Measurements from ENCODE around the gene SULT1A2. TPM values are rescaled to one million over a fixed set of nuclear protein-coding genes. Genes with fewer than 3 reads are reported as not detected.
"Not testable (repeated sequence)": the region's sequence is repeated elsewhere in the genome, so short reads cannot be mapped to it uniquely, and the experiment has no call there.

The SULT1A2 gene
- total and polyA plus RNA-seq, 11 donors = 0.37 to 2.4 (median 0.70) TPM

GRCh38 chr16:28623172-28623711 lies 26.4 kb upstream of the SULT1A2 start:
- ATAC-seq (peak; percentile 42 to 91 (median 84)), DNase-seq (peak in 3 of 5 donors; percentile 49 to 76 (median 51))
- 1 to 16% (median 5%) methylated on average over 35 to 68 of the region's 68 CpGs for WGBS, 4 donors
- Histone ChIP-seq H3K4me1 (peaks cover 0 to 12% (median 0%) of the 10 kb centered on the region in 12 donors), H3K27ac (peak overlapping the region in 10 of 12 donors; percentile 32 to 68 (median 48)), H3K27me3 (peaks cover 0 to 6% (median 0%) of the 10 kb centered on the region in 9 donors), H3K4me3 (peak overlapping the region; percentile 19 to 64 (median 52)), H3K9me3 (no peaks in the 10 kb centered on the region), H3K36me3 (peaks cover 0 to 13% (median 0%) of the 10 kb centered on the region in 9 donors)
- TF ChIP-seq POLR2A (IDR thresholded peaks at IDR 0.05) (no peak), CTCF (IDR thresholded peaks at IDR 0.05) (no peak)
- intact Hi-C loops (cut with DNase I) = loop anchor here in 1 of 10 donors (5.0 kb wide), 1 partner anchor 351 kb away; no protein-coding TSS in a partner anchor

- not testable (repeated sequence) for H3K27me3 ChIP-seq, DNase-seq, H3K9me3 ChIP-seq
- Histone ChIP-seq H3K27ac (peak overlapping the region in 8 of 12 donors; percentile 37 to 68 (median 54)), H3K4me1 (peaks cover 0 to 12% (median 0%) of the 10 kb centered on the region in 12 donors), H3K36me3 (peaks cover 0 to 13% (median 0%) of the 10 kb centered on the region in 9 donors), H3K4me3 (peak overlapping the region; percentile 19 to 64 (median 52))
- ATAC-seq = peak in 3 of 4 donors; percentile 34 to 43 (median 41)
- intact Hi-C loops (cut with DNase I) = loop anchor here in 1 of 10 donors (5.0 kb wide), 1 partner anchor 350 kb away; no protein-coding TSS in a partner anchor
- 46 to 71% (median 51%) methylated on average over 15 to 24 of the region's 24 CpGs for WGBS, 4 donors
Measured at GRCh38 chr16:28622532-28623171, 25.8 kb upstream of the SULT1A2 start.

GRCh38 chr16:28621481-28622155 lies 24.8 kb upstream of the SULT1A2 start:
- no peak overlapping the region for H3K27ac ChIP-seq
- peaks cover 0 to 6% (median 0%) of the 10 kb centered on the region in 9 donors for H3K27me3 ChIP-seq
- 66 to 76% (median 70%) methylated on average over 7 of the region's 7 CpGs for WGBS, 4 donors
- H3K4me3 ChIP-seq = no peak overlapping the region
- peaks cover 0 to 13% (median 0%) of the 10 kb centered on the region in 9 donors for H3K36me3 ChIP-seq
- no peaks in the 10 kb centered on the region for H3K9me3 ChIP-seq
- intact Hi-C loops (cut with DNase I) = loop anchor here in 1 of 10 donors (5.0 kb wide), 1 partner anchor 349 kb away; no protein-coding TSS in a partner anchor
- peaks cover 0 to 12% (median 0%) of the 10 kb centered on the region in 12 donors for H3K4me1 ChIP-seq
- TF ChIP-seq POLR2A (IDR thresholded peaks at IDR 0.05) = no peak
- TF ChIP-seq CTCF (IDR thresholded peaks at IDR 0.05) = no peak
- DNase-seq = no peak
- no peak for ATAC-seq

- H3K4me3 ChIP-seq, H3K27ac ChIP-seq, H3K27me3 ChIP-seq, ATAC-seq, H3K9me3 ChIP-seq, DNase-seq: not testable (repeated sequence)
- Histone ChIP-seq H3K4me1 (peaks cover 0 to 12% (median 0%) of the 10 kb centered on the region in 12 donors), H3K36me3 (peaks cover 0 to 13% (median 0%) of the 10 kb centered on the region in 9 donors)
- intact Hi-C loops (cut with DNase I) = loop anchor here in 1 of 10 donors (5.0 kb wide), 1 partner anchor 348 kb away; no protein-coding TSS in a partner anchor
- 70 to 89% (median 81%) methylated on average over 1 of the region's 1 CpG for WGBS, 4 donors
Measured at GRCh38 chr16:28620316-28620715, 23.5 kb upstream of the SULT1A2 start.

All from heart left ventricle (tissue), 16 donors.